ENCODE results near the gene SSRP1.

DNA sequence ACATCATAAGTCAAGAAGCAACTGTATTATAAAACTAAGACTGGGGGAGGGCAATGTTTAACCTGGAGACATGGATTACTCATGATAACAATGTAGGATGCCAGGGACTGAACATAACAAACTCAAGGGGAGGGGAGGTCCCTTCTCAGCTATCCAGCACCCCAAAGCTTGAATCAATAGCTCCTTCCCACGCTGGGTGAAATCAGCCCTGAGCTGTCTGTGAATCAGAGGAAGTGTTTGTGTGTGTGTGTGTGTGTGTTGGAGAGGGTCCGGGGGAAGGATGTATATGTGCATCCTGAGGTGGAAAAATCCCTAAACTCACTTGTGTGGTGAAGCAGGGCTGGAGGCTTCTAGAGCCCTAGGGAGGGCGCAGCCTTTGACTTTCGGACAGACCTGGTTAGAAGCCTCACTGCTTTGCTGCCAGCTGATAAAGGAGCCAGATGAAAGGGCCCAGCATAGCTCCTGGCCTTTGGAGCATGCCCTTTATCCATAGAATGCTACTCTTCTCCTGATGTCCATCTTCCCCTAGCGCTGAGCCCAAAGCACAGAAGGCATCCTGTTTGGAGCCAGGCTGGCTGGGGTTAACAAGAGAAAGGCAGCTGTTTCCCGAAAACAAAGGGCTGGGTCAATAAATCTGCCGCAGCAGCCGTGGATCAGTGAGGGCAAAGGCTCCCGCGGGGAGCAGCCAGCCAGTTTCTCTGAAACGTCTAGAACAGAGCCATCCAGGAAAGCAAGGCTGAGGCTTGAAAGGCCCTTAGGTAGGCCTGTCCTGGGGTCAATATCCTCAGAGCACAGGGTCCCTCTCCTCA is 46.7 kb downstream of the SSRP1 start:
- TF ChIP-seq, protein P1, sequence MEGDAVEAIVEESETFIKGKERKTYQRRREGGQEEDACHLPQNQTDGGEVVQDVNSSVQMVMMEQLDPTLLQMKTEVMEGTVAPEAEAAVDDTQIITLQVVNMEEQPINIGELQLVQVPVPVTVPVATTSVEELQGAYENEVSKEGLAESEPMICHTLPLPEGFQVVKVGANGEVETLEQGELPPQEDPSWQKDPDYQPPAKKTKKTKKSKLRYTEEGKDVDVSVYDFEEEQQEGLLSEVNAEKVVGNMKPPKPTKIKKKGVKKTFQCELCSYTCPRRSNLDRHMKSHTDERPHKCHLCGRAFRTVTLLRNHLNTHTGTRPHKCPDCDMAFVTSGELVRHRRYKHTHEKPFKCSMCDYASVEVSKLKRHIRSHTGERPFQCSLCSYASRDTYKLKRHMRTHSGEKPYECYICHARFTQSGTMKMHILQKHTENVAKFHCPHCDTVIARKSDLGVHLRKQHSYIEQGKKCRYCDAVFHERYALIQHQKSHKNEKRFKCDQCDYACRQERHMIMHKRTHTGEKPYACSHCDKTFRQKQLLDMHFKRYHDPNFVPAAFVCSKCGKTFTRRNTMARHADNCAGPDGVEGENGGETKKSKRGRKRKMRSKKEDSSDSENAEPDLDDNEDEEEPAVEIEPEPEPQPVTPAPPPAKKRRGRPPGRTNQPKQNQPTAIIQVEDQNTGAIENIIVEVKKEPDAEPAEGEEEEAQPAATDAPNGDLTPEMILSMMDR (IDR thresholded peaks at IDR 0.05): no peak
- TF ChIP-seq EZH2 (IDR thresholded peaks at IDR 0.05) (no peak), EZH2phosphoT487 (IDR thresholded peaks at IDR 0.05) (no peak)
